Loucy (cell line): ENCODE data around the gene ANKFY1.

ENCODE experiments used
- CTCF ChIP-seq: fragments of 200-600 bp; sonication (generic); conservative IDR thresholded peaks from 2 replicates; pipeline ENCODE4 v1.5.1; 2014; ENCODE audit warnings: mild to moderate bottlenecking, antibody characterized with exemption, low read length
- EZH2phosphoT487 ChIP-seq: fragments of 200-600 bp; IDR thresholded peaks from 2 replicates; pipeline ENCODE4 v1.6.1; 2018; ENCODE audit warnings: antibody characterized with exemption, mild to moderate bottlenecking, moderate library complexity, borderline replicate concordance

GRCh38 chr17:4221163-4221562 lies 42.6 kb downstream of the ANKFY1 start:
- TF ChIP-seq CTCF (no peak), EZH2phosphoT487 (no peak)
